Gastroesophageal sphincter (tissue), 3 donors: ENCODE results near the gene UMAD1.

ENCODE experiments used
- CTCF ChIP-seq, 4 experiments: fragments of 200-600 bp in 2 of 4; fragments of 450-650 bp in 2 of 4; sonication (generic) in 1 of 4; IDR thresholded peaks; one replicate each; pipeline ENCODE4 v1.5.1; 2017 to 2019; ENCODE audit warnings: antibody characterized with exemption in 4 of 4, mild to moderate bottlenecking in 2 of 4, moderate library complexity in 2 of 4
- EP300 ChIP-seq: sonication (generic); formaldehyde crosslinking; IDR thresholded peaks from one replicate; pipeline ENCODE4 v1.6.1; 2017; ENCODE audit warnings: antibody characterized with exemption, mild to moderate bottlenecking
- POLR2A ChIP-seq, 2 donors: fragments of 450-650 bp; IDR thresholded peaks; one replicate each; pipeline ENCODE4 v1.6.1; 2017; ENCODE audit warnings: antibody characterized with exemption in 2 of 2, mild to moderate bottlenecking in 2 of 2, moderate library complexity in 1 of 2
- POLR2AphosphoS5 ChIP-seq: sonication (generic); formaldehyde crosslinking; IDR thresholded peaks from one replicate; pipeline ENCODE4 v1.6.1; 2017; ENCODE audit warnings: antibody characterized with exemption

- no peak for TF ChIP-seq EP300
- no peak for TF ChIP-seq CTCF (IDR thresholded peaks at IDR 0.05)
- TF ChIP-seq POLR2A (IDR thresholded peaks at IDR 0.05), result no peak
- TF ChIP-seq POLR2AphosphoS5, result no peak
Observed at GRCh38 chr7:7897509-7897908, 257.0 kb downstream of the UMAD1 start.
